SK-N-SH (cell line): ENCODE results near the gene KEL. TPM values are rescaled to one million over a fixed set of nuclear protein-coding genes. Genes with fewer than 3 reads are reported as not detected.

Experiments used
- CTCF ChIA-PET: fragments of 300-600, 350-600 bp; formaldehyde crosslinking; extraction: SDS; loops from one replicate; lab custom pipeline; 2021; lab: Yijun Ruan, JAX
- POLR2A ChIA-PET: fragments of 350-600 bp; sonication (Branson Sonifier 250); formaldehyde crosslinking; extraction: SDS; loops from one replicate; lab custom pipeline; 2020; ENCODE audit warnings: antibody characterized with exemption, inconsistent platforms; lab: Yijun Ruan, JAX
- DNase-seq: peaks from one replicate; pipeline ENCODE4 v3.0.0; 2012
- H2AFZ ChIP-seq: fragments of 200-600 bp; sonication (generic); 2 replicates; pipeline ENCODE4 v1.8.1; 2016; ENCODE audit warnings: antibody characterized with exemption, mild to moderate bottlenecking, low read depth
- H3F3A ChIP-seq: fragments of 200-600 bp; sonication (generic); replicated peaks from 2 replicates; pipeline ENCODE3; 2016; ENCODE audit warnings: antibody characterized with exemption, mild to moderate bottlenecking; ENCODE audit not compliant: insufficient read depth
- H3K27ac ChIP-seq, 2 experiments: fragments of 200-500 bp in 1 of 2; fragments of 200-600 bp in 1 of 2; sonication (Bioruptor generic) in 1 of 2; sonication (generic), shearing (Covaris generic) in 1 of 2; 2 replicates each; pipeline versions ENCODE4 v1.5.1 to v1.6.1; 2014 to 2016; ENCODE audit warnings: low read depth in 2 of 2, inconsistent platforms in 1 of 2, low read length in 1 of 2, mild to moderate bottlenecking in 1 of 2, mixed read lengths in 1 of 2
- H3K27me3 ChIP-seq: fragments of 200-600 bp; sonication (generic), shearing (Covaris generic); 2 replicates; pipeline ENCODE4 v1.6.1; 2016; ENCODE audit warnings: mixed run types; ENCODE audit not compliant: insufficient read depth
- H3K36me3 ChIP-seq, 2 experiments: fragments of 200-500 bp in 1 of 2; fragments of 200-600 bp in 1 of 2; sonication (Bioruptor generic) in 1 of 2; sonication (generic) in 1 of 2; replicated peaks in 1 of 2; 2 replicates each; pipeline versions ENCODE3 to v1.5.1; 2014 to 2016; ENCODE audit warnings: low read length in 1 of 2, mild to moderate bottlenecking in 1 of 2; ENCODE audit not compliant: insufficient read depth in 2 of 2, control insufficient read depth in 1 of 2
- H3K4me1 ChIP-seq, 2 experiments: fragments of 200-500 bp in 1 of 2; fragments of 200-600 bp in 1 of 2; sonication (Bioruptor generic) in 1 of 2; sonication (generic), shearing (Covaris generic) in 1 of 2; 2 replicates each; pipeline versions ENCODE4 v1.5.1 to v1.6.1; 2014 to 2016; ENCODE audit warnings: low read depth in 1 of 2, low read length in 1 of 2, mixed run types in 1 of 2; ENCODE audit not compliant: insufficient read depth in 2 of 2, control insufficient read depth in 1 of 2
- H3K4me2 ChIP-seq: fragments of 200-600 bp; sonication (generic), shearing (Covaris generic); 2 replicates; pipeline ENCODE4 v1.6.1; 2017; ENCODE audit warnings: mixed run types
- H3K4me3 ChIP-seq, 2 experiments: fragments of 200-500 bp in 1 of 2; fragments of 200-600 bp in 1 of 2; sonication (Bioruptor generic) in 1 of 2; sonication (generic), shearing (Covaris generic) in 1 of 2; 2 replicates each; pipeline versions ENCODE4 v1.5.1 to v1.8.1; 2014 to 2016; ENCODE audit warnings: low read depth in 2 of 2, inconsistent platforms in 1 of 2, low read length in 1 of 2, mild to moderate bottlenecking in 1 of 2, mixed read lengths in 1 of 2, moderate library complexity in 1 of 2
- H3K79me2 ChIP-seq: fragments of 200-600 bp; sonication (generic); 2 replicates; pipeline ENCODE4 v1.8.1; 2017; ENCODE audit warnings: mild to moderate bottlenecking; ENCODE audit not compliant: insufficient read depth
- H3K9ac ChIP-seq: fragments of 200-600 bp; sonication (generic); 2 replicates; pipeline ENCODE4 v1.6.1; 2017; ENCODE audit warnings: mixed run types
- H3K9me2 ChIP-seq: fragments of 200-600 bp; sonication (generic); 2 replicates; pipeline ENCODE4 v1.6.1; 2017; ENCODE audit warnings: mixed run types
- H3K9me3 ChIP-seq: fragments of 200-600 bp; sonication (generic); 2 replicates; pipeline ENCODE4 v1.6.1; 2017; ENCODE audit warnings: mixed run types, mild to moderate bottlenecking, moderate library complexity
- H4K20me1 ChIP-seq: fragments of 200-600 bp; sonication (generic); 2 replicates; pipeline ENCODE4 v1.6.1; 2017; ENCODE audit warnings: mild to moderate bottlenecking, mixed run types; ENCODE audit not compliant: insufficient read depth
- CHD2 ChIP-seq: fragments of 150-350 bp; IDR thresholded peaks from 2 replicates; pipeline ENCODE4 v1.6.1; 2018; ENCODE audit warnings: low read length; ENCODE audit not compliant: partially characterized antibody
- FOSL2 ChIP-seq: IDR thresholded peaks from 2 replicates; pipeline ENCODE4 v1.4.0; 2012; ENCODE audit warnings: low read depth, mild to moderate bottlenecking, moderate library complexity, borderline replicate concordance
- FOXM1 ChIP-seq: IDR thresholded peaks from 2 replicates; pipeline ENCODE4 v1.4.0; 2012; ENCODE audit warnings: low read depth, mild to moderate bottlenecking
- GABPA ChIP-seq: IDR thresholded peaks from 2 replicates; pipeline ENCODE4 v1.4.0; 2012; ENCODE audit warnings: low read depth, mild to moderate bottlenecking
- GATA2 ChIP-seq: sonication (generic); formaldehyde crosslinking; IDR thresholded peaks from 2 replicates; pipeline ENCODE4 v1.5.0; 2020; ENCODE audit warnings: mild to moderate bottlenecking, missing genetic modification reagents
- JUND ChIP-seq: IDR thresholded peaks from 2 replicates; pipeline ENCODE4 v1.4.0; 2012
- MXI1 ChIP-seq: IDR thresholded peaks from 2 replicates; pipeline ENCODE4 v1.6.1; 2012; ENCODE audit warnings: mild to moderate bottlenecking, low read depth, low read length, improper control_type of control experiment
- NRF1 ChIP-seq: IDR thresholded peaks from 2 replicates; pipeline ENCODE4 v1.6.1; 2012; ENCODE audit warnings: low read depth, mild to moderate bottlenecking, low read length
- RCOR1 ChIP-seq: fragments of 150-350 bp; IDR thresholded peaks from 2 replicates; pipeline ENCODE4 v1.6.1; 2017; ENCODE audit warnings: antibody characterized with exemption, low read length
- RFX5 ChIP-seq: IDR thresholded peaks from 2 replicates; pipeline ENCODE4 v1.6.1; 2012; ENCODE audit warnings: mild to moderate bottlenecking, improper control_type of control experiment, low read length
- SIN3A ChIP-seq: IDR thresholded peaks from 2 replicates; pipeline ENCODE4 v1.6.1; 2012; ENCODE audit warnings: low read depth, mild to moderate bottlenecking, low read length, moderate library complexity, borderline replicate concordance
- SMC3 ChIP-seq: IDR thresholded peaks from 2 replicates; pipeline ENCODE4 v1.6.1; 2012; ENCODE audit warnings: low read depth, low read length, improper control_type of control experiment
- TAF1 ChIP-seq: IDR thresholded peaks from 2 replicates; pipeline ENCODE4 v1.6.1; 2012; ENCODE audit warnings: low read depth, mild to moderate bottlenecking, low read length, moderate library complexity, borderline replicate concordance
- TEAD4 ChIP-seq: IDR thresholded peaks from 2 replicates; pipeline ENCODE4 v1.4.0; 2012; ENCODE audit warnings: mild to moderate bottlenecking, borderline replicate concordance; ENCODE audit not compliant: insufficient read depth
- YY1 ChIP-seq: IDR thresholded peaks from 2 replicates; pipeline ENCODE4 v1.4.0; 2012; ENCODE audit warnings: low read depth, mild to moderate bottlenecking
- WGBS: methylation state at CpG from one replicate; pipeline ENCODE4 v1.1.6; 2017; ENCODE audit warnings: low lambda C conversion rate; 5-methylcytosine and 5-hydroxymethylcytosine counted together
- polyA plus RNA-seq, 3 experiments: library from polyadenylated mRNA; depleted of rRNA; stranded (reverse); fragments of >200 nt; gene quantifications; 2 replicates each; pipeline ENCODE4 v1.2.3, GENCODE V29; 2012
- TF ChIP-seq, protein P1 (sequence below): IDR thresholded peaks from 2 replicates; pipeline ENCODE4 v1.4.0; 2012; ENCODE audit warnings: low read depth, borderline replicate concordance
- TF ChIP-seq, protein P2 (sequence below): fragments of 200-600 bp; sonication (generic); IDR thresholded peaks from 2 replicates; pipeline ENCODE4 v1.6.1; 2017; ENCODE audit warnings: antibody characterized with exemption, mild to moderate bottlenecking, moderate library complexity
- TF ChIP-seq, protein P3 (sequence below): IDR thresholded peaks from 2 replicates; pipeline ENCODE4 v1.6.1; 2012; ENCODE audit warnings: mild to moderate bottlenecking, low read depth, low read length, moderate library complexity
- TF ChIP-seq, protein P4 (sequence below): IDR thresholded peaks from 2 replicates; pipeline ENCODE4 v1.4.0; 2012; ENCODE audit warnings: low read depth
- TF ChIP-seq, protein P5 (sequence below): IDR thresholded peaks from 2 replicates; pipeline ENCODE4; 2012

KEL gene
- polyA plus RNA-seq, 1 of the 3 experiments (the other 2 are of a cell fraction) = 0.05 TPM

DNA sequence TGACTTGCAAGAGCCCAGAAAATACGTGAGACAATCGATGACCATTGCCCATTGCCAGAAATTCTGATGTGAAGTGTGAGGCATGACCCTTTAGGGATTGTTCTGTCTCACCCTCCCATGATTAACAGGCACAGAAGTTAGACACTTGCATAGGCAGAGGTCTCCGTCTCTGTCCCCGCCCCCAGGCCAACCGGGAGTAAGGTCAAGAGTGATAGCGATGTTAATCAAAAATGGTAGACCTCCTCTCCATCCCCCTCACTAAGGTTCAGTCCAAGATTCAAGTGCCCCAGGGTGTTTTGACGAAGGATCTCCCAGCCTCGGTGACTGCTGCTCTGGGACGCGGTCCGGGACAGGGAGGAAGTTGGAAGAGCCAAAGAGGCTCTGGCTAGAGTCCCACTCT lies 53.9 kb downstream of the KEL start (continued):
- no peak for TF ChIP-seq SMC3
- TF ChIP-seq NRF1 = no peak

DNA sequence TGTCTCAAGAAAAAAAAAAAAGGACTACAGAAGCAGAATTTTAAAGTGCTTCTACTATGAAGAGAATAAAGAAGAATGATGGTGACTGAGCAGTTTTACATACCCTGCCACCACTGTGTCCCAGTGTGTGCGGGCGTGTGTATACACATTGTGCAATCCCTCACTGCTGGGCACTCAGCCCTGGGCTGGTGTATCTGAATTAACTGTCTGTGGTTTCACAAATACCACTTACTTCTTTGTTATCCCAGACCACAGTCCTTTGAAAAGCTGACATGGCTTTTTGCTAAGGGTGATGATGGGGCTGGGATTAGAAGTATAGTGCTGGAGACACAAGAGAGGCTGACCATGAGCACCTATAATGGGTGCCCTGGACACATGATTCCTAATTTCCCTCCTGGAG lies 55.5 kb downstream of the KEL start:
- no peaks in the 10 kb centered on the region for H3F3A ChIP-seq
- no peaks in the 10 kb centered on the region for H3K4me1 ChIP-seq
- CTCF ChIA-PET = no interaction called here
- TF ChIP-seq, protein P1, sequence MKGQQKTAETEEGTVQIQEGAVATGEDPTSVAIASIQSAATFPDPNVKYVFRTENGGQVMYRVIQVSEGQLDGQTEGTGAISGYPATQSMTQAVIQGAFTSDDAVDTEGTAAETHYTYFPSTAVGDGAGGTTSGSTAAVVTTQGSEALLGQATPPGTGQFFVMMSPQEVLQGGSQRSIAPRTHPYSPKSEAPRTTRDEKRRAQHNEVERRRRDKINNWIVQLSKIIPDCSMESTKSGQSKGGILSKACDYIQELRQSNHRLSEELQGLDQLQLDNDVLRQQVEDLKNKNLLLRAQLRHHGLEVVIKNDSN = no peak
- TF ChIP-seq SIN3A (no peak), FOSL2 (no peak), CHD2 (no peak), RFX5 (no peak), GABPA (no peak), TEAD4 (no peak), GATA2 (CRISPR knock-in tag) (no peak), FOXM1 (no peak), NRF1 (no peak), MXI1 (no peak), YY1 (no peak), JUND (no peak), RCOR1 (no peak), TAF1 (no peak)
- TF ChIP-seq, protein P2, sequence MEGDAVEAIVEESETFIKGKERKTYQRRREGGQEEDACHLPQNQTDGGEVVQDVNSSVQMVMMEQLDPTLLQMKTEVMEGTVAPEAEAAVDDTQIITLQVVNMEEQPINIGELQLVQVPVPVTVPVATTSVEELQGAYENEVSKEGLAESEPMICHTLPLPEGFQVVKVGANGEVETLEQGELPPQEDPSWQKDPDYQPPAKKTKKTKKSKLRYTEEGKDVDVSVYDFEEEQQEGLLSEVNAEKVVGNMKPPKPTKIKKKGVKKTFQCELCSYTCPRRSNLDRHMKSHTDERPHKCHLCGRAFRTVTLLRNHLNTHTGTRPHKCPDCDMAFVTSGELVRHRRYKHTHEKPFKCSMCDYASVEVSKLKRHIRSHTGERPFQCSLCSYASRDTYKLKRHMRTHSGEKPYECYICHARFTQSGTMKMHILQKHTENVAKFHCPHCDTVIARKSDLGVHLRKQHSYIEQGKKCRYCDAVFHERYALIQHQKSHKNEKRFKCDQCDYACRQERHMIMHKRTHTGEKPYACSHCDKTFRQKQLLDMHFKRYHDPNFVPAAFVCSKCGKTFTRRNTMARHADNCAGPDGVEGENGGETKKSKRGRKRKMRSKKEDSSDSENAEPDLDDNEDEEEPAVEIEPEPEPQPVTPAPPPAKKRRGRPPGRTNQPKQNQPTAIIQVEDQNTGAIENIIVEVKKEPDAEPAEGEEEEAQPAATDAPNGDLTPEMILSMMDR = no peak
- TF ChIP-seq, protein P3, sequence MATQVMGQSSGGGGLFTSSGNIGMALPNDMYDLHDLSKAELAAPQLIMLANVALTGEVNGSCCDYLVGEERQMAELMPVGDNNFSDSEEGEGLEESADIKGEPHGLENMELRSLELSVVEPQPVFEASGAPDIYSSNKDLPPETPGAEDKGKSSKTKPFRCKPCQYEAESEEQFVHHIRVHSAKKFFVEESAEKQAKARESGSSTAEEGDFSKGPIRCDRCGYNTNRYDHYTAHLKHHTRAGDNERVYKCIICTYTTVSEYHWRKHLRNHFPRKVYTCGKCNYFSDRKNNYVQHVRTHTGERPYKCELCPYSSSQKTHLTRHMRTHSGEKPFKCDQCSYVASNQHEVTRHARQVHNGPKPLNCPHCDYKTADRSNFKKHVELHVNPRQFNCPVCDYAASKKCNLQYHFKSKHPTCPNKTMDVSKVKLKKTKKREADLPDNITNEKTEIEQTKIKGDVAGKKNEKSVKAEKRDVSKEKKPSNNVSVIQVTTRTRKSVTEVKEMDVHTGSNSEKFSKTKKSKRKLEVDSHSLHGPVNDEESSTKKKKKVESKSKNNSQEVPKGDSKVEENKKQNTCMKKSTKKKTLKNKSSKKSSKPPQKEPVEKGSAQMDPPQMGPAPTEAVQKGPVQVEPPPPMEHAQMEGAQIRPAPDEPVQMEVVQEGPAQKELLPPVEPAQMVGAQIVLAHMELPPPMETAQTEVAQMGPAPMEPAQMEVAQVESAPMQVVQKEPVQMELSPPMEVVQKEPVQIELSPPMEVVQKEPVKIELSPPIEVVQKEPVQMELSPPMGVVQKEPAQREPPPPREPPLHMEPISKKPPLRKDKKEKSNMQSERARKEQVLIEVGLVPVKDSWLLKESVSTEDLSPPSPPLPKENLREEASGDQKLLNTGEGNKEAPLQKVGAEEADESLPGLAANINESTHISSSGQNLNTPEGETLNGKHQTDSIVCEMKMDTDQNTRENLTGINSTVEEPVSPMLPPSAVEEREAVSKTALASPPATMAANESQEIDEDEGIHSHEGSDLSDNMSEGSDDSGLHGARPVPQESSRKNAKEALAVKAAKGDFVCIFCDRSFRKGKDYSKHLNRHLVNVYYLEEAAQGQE = no peak
- TF ChIP-seq, protein P4, sequence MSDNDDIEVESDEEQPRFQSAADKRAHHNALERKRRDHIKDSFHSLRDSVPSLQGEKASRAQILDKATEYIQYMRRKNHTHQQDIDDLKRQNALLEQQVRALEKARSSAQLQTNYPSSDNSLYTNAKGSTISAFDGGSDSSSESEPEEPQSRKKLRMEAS = no peak
- TF ChIP-seq, protein P5, sequence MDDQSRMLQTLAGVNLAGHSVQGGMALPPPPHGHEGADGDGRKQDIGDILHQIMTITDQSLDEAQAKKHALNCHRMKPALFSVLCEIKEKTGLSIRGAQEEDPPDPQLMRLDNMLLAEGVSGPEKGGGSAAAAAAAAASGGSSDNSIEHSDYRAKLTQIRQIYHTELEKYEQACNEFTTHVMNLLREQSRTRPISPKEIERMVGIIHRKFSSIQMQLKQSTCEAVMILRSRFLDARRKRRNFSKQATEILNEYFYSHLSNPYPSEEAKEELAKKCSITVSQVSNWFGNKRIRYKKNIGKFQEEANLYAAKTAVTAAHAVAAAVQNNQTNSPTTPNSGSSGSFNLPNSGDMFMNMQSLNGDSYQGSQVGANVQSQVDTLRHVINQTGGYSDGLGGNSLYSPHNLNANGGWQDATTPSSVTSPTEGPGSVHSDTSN = no peak
- TF ChIP-seq, all 33 proteins: peak for 0
- Histone ChIP-seq H3K27ac (no peak overlapping the region), H3K4me3 (no peak overlapping the region), H3K9ac (no peak overlapping the region), H3K79me2 (no peaks in the 10 kb centered on the region), H4K20me1 (no peaks in the 10 kb centered on the region), H3K4me2 (no peak overlapping the region), H3K9me2 (no peaks in the 10 kb centered on the region), H2AFZ (no peak overlapping the region), H3K36me3 (no peaks in the 10 kb centered on the region), H3K9me3 (peaks cover 18% of the 10 kb centered on the region), H3K27me3 (no peaks in the 10 kb centered on the region)
- DNase-seq = no peak
- WGBS = 51% methylated on average over 2 of the region's 2 CpGs
- POLR2A ChIA-PET = no interaction called here
